GM23338 (cell line): Measurements from ENCODE around the gene RPL36A. TPM values are rescaled to one million over a fixed set of nuclear protein-coding genes. Genes with fewer than 3 reads are reported as not detected.

Experiments
- CREB1 ChIP-seq: fragments of 250-450 bp; sonication (Bioruptor Pico); IDR thresholded peaks from 2 replicates; pipeline ENCODE4 v1.5.0; 2020; ENCODE audit warnings: low read depth, mild to moderate bottlenecking, moderate library complexity
- ETS1 ChIP-seq: IDR thresholded peaks from 2 replicates; pipeline ENCODE4 v1.6.1; 2016; ENCODE audit warnings: antibody characterized with exemption
- EZH2 ChIP-seq: fragments of 200-600 bp; sonication (generic); IDR thresholded peaks from one replicate; pipeline ENCODE4 v1.8.0; 2017; ENCODE audit warnings: antibody characterized with exemption, mild to moderate bottlenecking, low read depth; ENCODE audit not compliant: unreplicated experiment
- EZH2phosphoT487 ChIP-seq: fragments of 200-600 bp; sonication (generic); IDR thresholded peaks from one replicate; pipeline ENCODE4 v1.8.1; 2018; ENCODE audit warnings: antibody characterized with exemption; ENCODE audit not compliant: unreplicated experiment
- JUNB ChIP-seq: IDR thresholded peaks from one replicate; pipeline ENCODE4 v1.6.1; 2016; ENCODE audit warnings: antibody characterized with exemption; ENCODE audit not compliant: unreplicated experiment
- NANOG ChIP-seq: IDR thresholded peaks from 2 replicates; pipeline ENCODE4 v1.6.1; 2016; ENCODE audit warnings: antibody characterized with exemption, borderline replicate concordance
- POLR2AphosphoS5 ChIP-seq: IDR thresholded peaks from 2 replicates; pipeline ENCODE4 v1.6.1; 2016; ENCODE audit warnings: antibody characterized with exemption, low read depth
- REST ChIP-seq: IDR thresholded peaks from one replicate; pipeline ENCODE4 v1.6.1; 2018; ENCODE audit warnings: antibody characterized with exemption; ENCODE audit not compliant: unreplicated experiment
- STAT1 ChIP-seq: IDR thresholded peaks from one replicate; pipeline ENCODE4 v1.6.1; 2016; ENCODE audit warnings: antibody characterized with exemption; ENCODE audit not compliant: unreplicated experiment
- ZNF114 ChIP-seq: fragments of 250-450 bp; sonication (Bioruptor Pico); IDR thresholded peaks from 2 replicates; pipeline ENCODE4 v1.5.0; 2020; ENCODE audit warnings: mild to moderate bottlenecking, moderate library complexity
- ZNF331 ChIP-seq: fragments of 250-450 bp; sonication (Bioruptor Pico); IDR thresholded peaks from 2 replicates; pipeline ENCODE4 v1.5.0; 2020; ENCODE audit warnings: low read depth, mild to moderate bottlenecking, moderate library complexity
- ZNF462 ChIP-seq: fragments of 250-450 bp; sonication (Bioruptor Pico); IDR thresholded peaks from 2 replicates; pipeline ENCODE4 v1.5.0; 2020; ENCODE audit warnings: mild to moderate bottlenecking, moderate library complexity
- polyA plus RNA-seq: library from polyadenylated mRNA; unstranded; fragments of >200 nt; fragmentation: Nextera tagmentation; extraction: Ambion mirVana; gene quantifications from 2 replicates; pipeline ENCODE4 v1.2.1, GENCODE V29; 2016
- total RNA-seq: library from RNA; depleted of rRNA; stranded (reverse); fragments of >200 nt; shearing (Covaris generic); gene quantifications from 2 replicates; pipeline ENCODE4 v1.2.3, GENCODE V29; 2014

Gene RPL36A
- total and polyA plus RNA-seq, 2 experiments from 2014 or later: 901 to 1,348 TPM

GRCh38 chrX:101362757-101363156 lies 28.1 kb upstream of the RPL36A start (continued):
- TF ChIP-seq ZNF462 (CRISPR knock-in tag) (no peak), POLR2AphosphoS5 (no peak), ZNF331 (CRISPR knock-in tag) (no peak), ZNF114 (CRISPR knock-in tag) (no peak), EZH2 (no peak), CREB1 (no peak), EZH2phosphoT487 (no peak), ETS1 (no peak), STAT1 (no peak), JUNB (no peak), REST (no peak), NANOG (no peak)
